Urothelium cell line (cell line): Measurements from ENCODE around the gene TTYH3.
"Not testable (repeated sequence)": the region's sequence is repeated elsewhere in the genome, so short reads cannot be mapped to it uniquely, and the experiment has no call there.

Experiments
- DNase-seq: peaks from one replicate; pipeline ENCODE4 v3.0.0; 2011; ENCODE audit warnings: low spot score, mixed read lengths
- FAIRE-seq: peaks from 2 replicates; lab custom pipeline; 2011; peaks lifted over from hg19 to GRCh38; lab: Jason Lieb, UNC

TTYH3 gene

GRCh38 chr7:2661602-2662272 lies 30.0 kb downstream of the TTYH3 start:
- FAIRE-seq, result peak; percentile 96
- no peak for DNase-seq

- peak; percentile 89 for FAIRE-seq
These were observed 30.7 kb downstream of the TTYH3 start for GRCh38 chr7:2662273-2663120.

DNA sequence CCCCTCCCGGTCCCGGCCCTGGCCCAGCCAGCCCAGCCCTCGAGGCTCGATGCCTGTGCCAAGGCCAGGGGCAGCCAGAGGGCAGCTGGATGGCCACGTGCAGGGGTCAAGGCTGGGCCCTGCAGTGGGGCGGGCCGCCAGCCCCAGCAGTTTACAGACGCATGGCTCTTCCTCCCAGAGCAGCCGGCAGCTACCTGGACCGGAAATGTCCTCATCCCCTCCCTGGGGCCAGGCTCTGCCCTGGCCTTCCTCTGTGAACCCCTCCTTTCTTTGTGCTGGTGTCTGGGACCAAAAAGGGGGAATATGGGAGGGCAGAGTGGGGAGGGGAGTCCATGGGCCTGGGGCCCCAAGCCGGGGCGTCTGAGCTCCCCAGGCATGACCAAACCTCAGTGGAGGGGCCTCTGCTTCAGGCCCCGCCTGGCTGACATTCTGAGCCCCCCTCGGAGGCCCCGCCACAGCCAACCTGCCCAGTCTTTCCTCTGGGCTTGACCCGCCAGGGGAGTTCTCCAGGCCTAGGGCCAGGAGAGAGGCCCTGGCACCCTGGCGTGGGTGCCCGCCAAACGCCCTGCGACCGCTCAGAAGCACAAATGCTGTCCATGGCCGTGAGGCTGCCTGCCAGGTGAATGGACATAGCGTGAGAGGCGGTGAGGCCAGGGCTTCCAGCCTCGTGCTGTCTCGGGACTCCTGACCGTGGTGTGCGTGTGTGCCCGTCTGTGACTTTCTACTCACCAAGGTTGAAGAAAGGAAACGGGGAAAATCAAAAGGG lies 31.5 kb downstream of the TTYH3 start:
- FAIRE-seq, result peak; percentile 91
- DNase-seq, result no peak

More at GRCh38 chr7:2662273-2663120, 30.7 kb downstream of the TTYH3 start:
- DNase-seq, result no peak

GRCh38 chr7:2663960-2664359 lies 32.2 kb downstream of the TTYH3 start:
- FAIRE-seq (peak; percentile 69), DNase-seq (no peak)

GRCh38 chr7:2665359-2665791 lies 33.6 kb downstream of the TTYH3 start:
- FAIRE-seq, result no peak
- DNase-seq, result no peak

DNA sequence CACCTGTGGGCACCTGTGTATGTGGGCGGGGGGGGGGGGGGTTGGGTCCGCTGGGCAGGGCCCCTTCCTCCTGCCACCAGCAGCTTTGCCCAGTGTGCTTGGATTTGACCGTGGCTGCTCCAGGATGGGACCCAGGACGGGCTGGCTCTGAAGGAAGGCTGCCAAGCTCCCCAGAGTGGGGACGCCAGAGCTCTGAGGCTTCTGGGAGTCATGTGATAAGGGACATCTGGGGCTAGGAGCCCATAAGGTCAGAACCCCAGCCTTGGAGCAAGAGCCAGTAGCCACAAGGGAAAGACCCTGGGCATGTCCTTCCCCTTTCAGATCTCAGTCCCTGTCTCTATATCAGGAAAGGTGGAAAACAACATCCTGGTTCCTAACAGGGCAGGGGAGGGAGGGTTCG lies 34.4 kb downstream of the TTYH3 start:
- no peak for FAIRE-seq
- DNase-seq, result no peak

- no peak for DNase-seq
- peak; percentile 92 for FAIRE-seq
These were observed 34.9 kb downstream of the TTYH3 start for GRCh38 chr7:2666588-2667250.

- no peak for DNase-seq
- no peak for FAIRE-seq
These were observed 36.1 kb downstream of the TTYH3 start for GRCh38 chr7:2667843-2668242.

DNA sequence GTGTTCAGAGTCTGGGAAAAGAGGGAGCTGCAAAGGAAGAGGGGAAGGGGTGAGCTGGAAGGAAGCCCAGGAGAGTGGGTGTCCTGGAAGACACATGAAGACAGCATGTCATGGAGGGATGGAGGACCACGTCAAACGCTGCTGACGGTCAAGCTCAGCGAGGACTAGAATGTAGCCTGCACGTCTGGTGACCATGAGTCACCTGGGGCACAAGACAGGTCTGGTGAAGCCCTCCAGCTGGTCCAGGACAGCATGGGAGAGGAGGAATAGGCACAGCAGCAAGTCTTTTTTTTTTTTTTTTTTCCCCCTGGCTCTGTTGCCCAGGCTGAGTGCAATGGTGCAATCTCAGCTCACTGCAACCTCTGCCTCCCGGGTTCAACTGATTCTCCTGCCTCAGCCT lies 36.6 kb downstream of the TTYH3 start:
- no peak for FAIRE-seq
- DNase-seq, result no peak

- no peak for DNase-seq
- peak; percentile 91 for FAIRE-seq
These were observed 38.4 kb downstream of the TTYH3 start for GRCh38 chr7:2670171-2670570.

DNA sequence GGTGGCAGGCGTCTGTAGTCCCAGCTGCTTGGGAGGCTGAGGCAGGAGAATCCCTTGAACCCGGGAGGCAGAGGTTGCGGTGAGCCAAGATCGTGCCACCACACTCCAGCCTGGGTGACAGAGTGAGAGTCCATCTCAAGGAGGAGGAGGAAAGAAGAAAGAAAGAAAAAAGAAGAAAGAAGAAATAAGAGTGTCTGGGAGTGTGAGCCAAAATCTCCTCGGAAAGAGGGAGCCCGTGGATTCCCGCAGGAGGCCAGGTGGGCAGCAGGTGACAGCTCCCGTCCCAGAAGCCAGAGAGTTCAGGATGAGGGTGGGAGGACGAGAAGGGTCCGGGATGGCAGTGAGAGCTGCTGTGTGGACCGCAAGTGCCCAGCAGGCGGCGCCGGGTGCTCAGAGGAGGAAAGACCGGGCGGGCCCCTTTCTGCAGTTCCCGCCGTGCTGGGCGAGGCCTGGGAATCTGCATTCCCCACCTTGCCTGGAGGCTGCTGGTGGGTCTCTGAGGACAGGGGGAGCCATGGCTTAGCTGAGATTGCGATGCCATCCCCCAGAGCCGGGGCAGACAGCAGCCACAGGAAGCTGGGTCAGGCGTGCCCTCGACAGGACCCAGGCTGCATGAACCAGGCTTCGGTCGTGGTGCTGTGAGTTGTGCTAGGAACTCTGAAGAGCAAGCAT lies 39.1 kb downstream of the TTYH3 start:
- DNase-seq, result peak; percentile 89
- FAIRE-seq, result peak; percentile 78

DNA sequence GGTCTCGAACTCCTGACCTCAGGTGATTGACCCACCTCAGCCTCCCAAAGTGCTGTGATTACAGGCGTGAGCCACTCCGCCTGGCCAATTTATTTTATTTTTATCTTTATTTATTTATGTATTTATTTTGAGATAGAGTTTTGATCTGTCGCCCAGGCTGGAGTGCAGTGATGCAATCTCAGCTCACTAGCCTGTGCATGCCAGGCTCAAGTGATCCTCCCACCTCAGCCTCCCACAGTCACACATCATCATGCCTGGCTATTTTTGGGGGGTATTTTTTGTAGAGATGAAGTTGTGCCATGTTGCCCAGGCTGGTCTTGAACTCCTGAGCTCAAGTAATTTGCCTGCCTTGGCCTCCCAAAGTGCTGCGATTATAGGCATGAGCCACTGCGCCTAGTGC lies 41.4 kb downstream of the TTYH3 start:
- not testable (repeated sequence) for FAIRE-seq, DNase-seq

DNA sequence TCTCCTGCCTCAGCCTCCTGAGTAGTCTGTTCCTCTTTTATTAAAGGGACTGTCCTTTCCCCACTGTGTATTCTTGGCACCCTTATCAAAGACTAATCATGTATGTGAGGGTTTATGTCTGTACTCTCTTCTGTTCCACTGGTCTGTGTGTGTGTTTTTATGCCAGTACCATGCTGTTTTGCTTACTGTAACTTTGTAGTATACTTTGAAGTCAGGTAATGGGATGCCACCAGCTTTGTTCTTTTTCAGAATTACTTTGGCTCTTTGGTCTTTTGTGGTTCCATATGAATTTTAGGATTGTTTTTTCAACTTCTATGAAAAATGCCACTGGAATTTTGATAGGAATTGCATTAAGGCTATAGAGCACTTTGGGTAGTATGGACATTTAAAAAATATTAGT lies 42.1 kb downstream of the TTYH3 start:
- FAIRE-seq, result no peak

GRCh38 chr7:2675256-2675764 lies 43.5 kb downstream of the TTYH3 start:
- DNase-seq, result no peak
- no peak for FAIRE-seq

More for the DNA sequence above, 42.1 kb downstream of the TTYH3 start:
- no peak for DNase-seq

- not testable (repeated sequence) for DNase-seq
- FAIRE-seq, result peak; percentile 97
These were observed 44.8 kb downstream of the TTYH3 start for GRCh38 chr7:2676576-2676975.

DNA sequence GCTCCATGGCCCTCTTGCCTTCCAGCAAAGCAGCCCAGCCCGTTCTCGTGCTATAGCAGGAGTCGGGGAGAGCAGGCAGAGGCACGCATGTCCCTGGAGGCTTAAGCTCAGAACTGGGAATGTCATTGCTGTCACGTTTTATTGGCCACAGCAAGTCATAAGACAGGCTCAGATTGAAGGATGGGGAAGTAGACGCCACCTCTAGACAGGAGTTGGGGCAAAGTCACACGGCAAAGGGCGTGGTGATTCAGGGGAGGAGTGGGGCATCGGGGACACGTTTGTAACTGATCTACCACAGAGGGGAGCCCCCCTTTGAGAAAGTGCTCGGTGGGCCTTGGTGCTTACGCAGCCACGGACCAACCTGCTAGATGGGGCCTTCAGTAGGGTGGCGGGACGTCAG lies 46.7 kb downstream of the TTYH3 start:
- peak; percentile 99 for FAIRE-seq
- not testable (repeated sequence) for DNase-seq

DNA sequence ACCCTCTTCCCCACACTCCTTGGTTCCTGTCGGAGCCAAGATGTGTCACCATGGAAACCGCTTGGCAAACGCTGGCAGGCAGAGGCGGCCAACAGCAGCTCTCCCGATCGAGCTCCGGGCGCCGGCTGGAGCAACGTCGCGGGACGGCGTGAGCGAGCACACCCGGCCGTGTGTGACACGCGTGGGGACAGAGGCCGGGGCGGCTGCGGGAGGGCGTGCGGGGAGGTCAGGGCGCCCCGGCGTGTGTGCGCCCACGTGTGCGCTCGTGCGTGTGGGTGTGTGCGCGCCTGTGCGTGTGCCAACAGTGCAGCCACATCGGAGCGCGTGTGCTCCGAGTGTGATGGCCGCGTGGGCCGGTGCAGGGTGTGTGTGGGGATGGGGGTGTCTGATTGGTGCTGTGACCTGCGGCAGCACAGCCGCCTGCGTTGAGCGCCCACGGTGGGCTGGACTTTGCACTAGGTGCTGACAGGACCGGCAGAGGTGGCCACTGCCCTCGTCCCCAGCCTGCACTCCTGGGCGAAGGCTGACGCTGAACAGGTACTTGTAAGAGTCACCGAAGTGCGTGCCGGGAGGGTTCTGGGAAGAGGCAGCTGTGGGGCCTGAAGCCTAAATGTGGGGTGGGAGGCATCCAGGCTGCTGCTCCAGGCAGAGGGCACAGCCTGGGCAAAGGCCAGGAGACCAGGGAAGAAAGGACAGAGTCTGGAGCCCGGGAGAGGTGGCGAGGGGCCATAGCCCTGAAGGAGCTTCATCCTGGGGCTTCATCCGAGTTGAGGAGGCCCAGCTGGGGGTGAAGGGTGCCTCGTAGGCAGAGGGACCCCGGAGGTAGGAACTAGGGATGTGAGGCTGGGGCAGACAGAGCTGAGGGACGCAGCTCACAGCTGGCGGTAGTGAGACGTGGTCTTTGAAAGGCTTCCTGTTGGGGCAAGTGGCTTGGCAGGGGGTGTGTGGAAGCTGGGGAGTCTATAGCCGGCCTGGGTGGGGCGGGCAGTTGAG lies 47.6 kb downstream of the TTYH3 start:
- not testable (repeated sequence) for DNase-seq

DNA sequence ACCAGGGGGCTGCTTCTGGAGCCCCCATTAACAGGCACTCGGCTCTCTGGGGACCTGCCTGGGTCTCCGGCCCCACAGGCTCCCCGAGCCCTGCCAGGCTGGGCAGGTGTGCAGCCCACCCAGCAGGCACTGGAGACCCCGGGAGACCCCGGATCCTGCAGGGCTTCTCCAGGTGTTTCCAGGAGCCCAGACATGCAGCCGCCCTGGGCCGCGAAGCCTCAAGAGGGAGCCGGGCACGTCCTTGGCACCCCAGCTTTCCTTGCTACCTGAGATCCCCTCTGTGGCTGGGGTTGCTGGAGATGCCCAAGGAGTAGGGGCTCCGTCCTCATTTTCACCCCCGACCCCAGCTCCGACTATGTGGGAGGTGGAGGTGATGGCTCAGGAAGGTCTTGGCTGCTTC lies 48.5 kb downstream of the TTYH3 start:
- FAIRE-seq, result peak; percentile 48
- no peak for DNase-seq

More for the DNA sequence above, 47.6 kb downstream of the TTYH3 start:
- FAIRE-seq, result peak; percentile 5
